K562 (cell line): Measurements from ENCODE around the gene ARFGAP3. TPM values are rescaled to one million over a fixed set of nuclear protein-coding genes. Genes with fewer than 3 reads are reported as not detected.

Source experiments
- ATAC-seq: fragments of 200-7000 bp; cut with Tn5 transposase; 3 replicates; pipeline ENCODE4 v1.9.1; 2020; ENCODE audit warnings: moderate library complexity
- BruUV-seq: library from RNA; stranded (reverse); fragments of 400-500 nt; replicated peaks from 2 replicates; lab custom pipeline; 2021; lab: Mats Ljungman, UMichigan
- CTCF ChIA-PET: fragments of 300-600 bp; formaldehyde crosslinking; extraction: SDS; loops from one replicate; lab custom pipeline; 2021; ENCODE audit warnings: low intra/inter-chr PET ratio; lab: Yijun Ruan, JAX
- POLR2A ChIA-PET: fragments of 300-600, 350-650 bp; sonication (Branson Sonifier 250); formaldehyde crosslinking; extraction: SDS; loops from one replicate; lab custom pipeline; 2021; ENCODE audit warnings: antibody characterized with exemption, inconsistent platforms; lab: Yijun Ruan, JAX
- DNase-seq, 4 experiments: peaks; one replicate each; pipeline versions ENCODE4 v3.0.0 to v3.0.0-alpha.2; 2011 to 2018; ENCODE audit warnings: low spot score in 3 of 4, mixed read lengths in 3 of 4; ENCODE audit errors: extremely low read depth in 1 of 4
- FAIRE-seq: peaks from 2 replicates; lab custom pipeline; 2011; peaks lifted over from hg19 to GRCh38; lab: Jason Lieb, UNC
- H2AFZ ChIP-seq: 2 replicates; pipeline ENCODE4 v1.6.0; 2011; ENCODE audit warnings: low read depth, low read length, control low read depth, inconsistent platforms
- H3K27ac ChIP-seq: fragments of 200-600 bp; 3 replicates; pipeline ENCODE4 v1.8.0; 2011; ENCODE audit warnings: low read depth, mild to moderate bottlenecking, control low read depth, inconsistent platforms, low read length, moderate library complexity, mixed read lengths; ENCODE audit errors: extremely low read depth
- H3K27me3 ChIP-seq, 2 experiments: fragments of 300-600 bp in 1 of 2; 2 replicates in 1 of 2; 3 replicates in 1 of 2; pipeline versions ENCODE4 v1.6.0 to v1.8.0; 2011; ENCODE audit warnings: inconsistent platforms in 2 of 2, low read length in 2 of 2, mild to moderate bottlenecking in 1 of 2, mixed read lengths in 1 of 2, moderate library complexity in 1 of 2; ENCODE audit not compliant: control insufficient read depth in 2 of 2, insufficient read depth in 2 of 2
- H3K36me3 ChIP-seq: fragments of 300-600 bp; 3 replicates; pipeline ENCODE4 v1.8.0; 2011; ENCODE audit warnings: mild to moderate bottlenecking, low read length, inconsistent platforms; ENCODE audit not compliant: control insufficient read depth, insufficient read depth
- H3K4me1 ChIP-seq, 2 experiments: fragments of 200-600 bp in 1 of 2; replicated peaks in 1 of 2; 2 replicates in 1 of 2; 3 replicates in 1 of 2; pipeline versions ENCODE4 v1.5.1 to v1.8.0; 2011; ENCODE audit warnings: inconsistent platforms in 2 of 2, low read length in 2 of 2, mild to moderate bottlenecking in 1 of 2, mixed read lengths in 1 of 2, moderate library complexity in 1 of 2; ENCODE audit not compliant: control insufficient read depth in 2 of 2, insufficient read depth in 2 of 2
- H3K4me2 ChIP-seq: 2 replicates; pipeline ENCODE4 v1.6.1; 2011; ENCODE audit warnings: low read length, control low read depth, inconsistent platforms, mixed read lengths; ENCODE audit not compliant: insufficient read depth
- H3K4me3 ChIP-seq: fragments of 200-600 bp; sonication (generic), shearing (Covaris generic); 2 replicates; pipeline ENCODE4 v1.5.1; 2016; ENCODE audit warnings: control low read depth, inconsistent platforms
- H3K79me2 ChIP-seq: fragments of 200-600 bp; 3 replicates; pipeline ENCODE4 v1.8.0; 2011; ENCODE audit warnings: low read length, inconsistent platforms; ENCODE audit not compliant: control insufficient read depth, insufficient read depth
- H3K9ac ChIP-seq, 2 experiments: 2 replicates each; pipeline versions ENCODE4 v1.6.0 to v1.6.1; 2011; ENCODE audit warnings: low read depth in 2 of 2, low read length in 2 of 2, control low read depth in 1 of 2, inconsistent platforms in 1 of 2, mild to moderate bottlenecking in 1 of 2, mixed read lengths in 1 of 2; ENCODE audit not compliant: insufficient read depth in 1 of 2
- H3K9me1 ChIP-seq: one replicate; pipeline ENCODE4 v1.6.0; 2011; ENCODE audit warnings: inconsistent platforms, mild to moderate bottlenecking, low read length, moderate library complexity; ENCODE audit not compliant: control insufficient read depth, insufficient read depth
- H3K9me3 ChIP-seq: replicated peaks from 2 replicates; pipeline ENCODE4 v1.5.1; 2011; ENCODE audit warnings: low read depth, low read length, inconsistent platforms; ENCODE audit not compliant: control insufficient read depth, insufficient read depth
- H4K20me1 ChIP-seq: replicated peaks from 2 replicates; pipeline ENCODE4 v1.6.1; 2011; ENCODE audit warnings: low read length, inconsistent platforms, mixed read lengths; ENCODE audit not compliant: control insufficient read depth, insufficient read depth
- ARID1B ChIP-seq: fragments of 450-650 bp; IDR thresholded peaks from 2 replicates; pipeline ENCODE4 v1.6.1; 2016; ENCODE audit warnings: antibody characterized with exemption, mild to moderate bottlenecking, inconsistent platforms
- CC2D1A ChIP-seq: fragments of 450-650 bp; IDR thresholded peaks from 2 replicates; pipeline ENCODE4 v1.6.1; 2017; ENCODE audit warnings: mild to moderate bottlenecking
- COPS2 ChIP-seq: fragments of 450-650 bp; conservative IDR thresholded peaks from 2 replicates; pipeline ENCODE4 v1.6.1; 2016; ENCODE audit warnings: mild to moderate bottlenecking, moderate library complexity
- EP300 ChIP-seq: IDR thresholded peaks from 2 replicates; pipeline ENCODE4 v1.6.1; 2012; ENCODE audit warnings: low read length, improper control_type of control experiment
- EP400 ChIP-seq: fragments of 450-650 bp; IDR thresholded peaks from 2 replicates; pipeline ENCODE4 v1.6.1; 2017; ENCODE audit warnings: antibody characterized with exemption, mild to moderate bottlenecking, moderate library complexity
- EWSR1 ChIP-seq: fragments of 450-650 bp; IDR thresholded peaks from 2 replicates; pipeline ENCODE4 v1.6.1; 2018; ENCODE audit warnings: borderline replicate concordance, mild to moderate bottlenecking, low read depth, moderate library complexity; ENCODE audit not compliant: partially characterized antibody
- PTTG1 ChIP-seq: fragments of 450-650 bp; IDR thresholded peaks from 2 replicates; pipeline ENCODE4 v1.6.1; 2016; ENCODE audit warnings: low read depth, mild to moderate bottlenecking, missing genetic modification characterization, missing compliant biosample characterization
- TEAD1 ChIP-seq, 2 experiments: fragments of 450-650 bp in 1 of 2; sonication (generic) in 1 of 2; formaldehyde crosslinking; IDR thresholded peaks; 2 replicates each; pipeline versions ENCODE4 v1.4.0 to v1.8.0; 2020 to 2022; ENCODE audit warnings: mild to moderate bottlenecking in 2 of 2, missing genetic modification reagents in 1 of 2
- ZBTB49 ChIP-seq: sonication (generic); formaldehyde crosslinking; IDR thresholded peaks from 2 replicates; pipeline ENCODE4 v1.8.0; 2022; ENCODE audit warnings: missing genetic modification reagents, mild to moderate bottlenecking, borderline replicate concordance
- ZNF165 ChIP-seq: fragments of 250-450 bp; sonication (Bioruptor Pico); IDR thresholded peaks from 2 replicates; pipeline ENCODE4 v1.4.0; 2020; ENCODE audit warnings: borderline replicate concordance
- WGBS: fragments of 100-300 bp; shearing (Covaris generic); methylation state at CpG from one replicate; pipeline ENCODE4 v1.1.6; 2016; ENCODE audit warnings: low coverage, mixed read lengths; ENCODE audit not compliant: insufficient coverage; ENCODE audit errors: missing lambda C conversion rate; 5-methylcytosine and 5-hydroxymethylcytosine counted together
- in situ Hi-C: fragments of 300-500 bp; cut with MboI; formaldehyde crosslinking; loops from 4 replicates; pipeline ENCODE4 v1.15.0; 2018; ENCODE audit warnings: inconsistent platforms, mixed read lengths
- intact Hi-C: fragments of 100-400 bp; cut with micrococcal nuclease; formaldehyde crosslinking; loops from 2 replicates; pipeline ENCODE4 v1.14.2; 2022
- polyA plus RNA-seq, 8 experiments: library from polyadenylated mRNA; depleted of rRNA in 4 of 8; stranded (reverse) in 5 of 8; unstranded in 3 of 8; fragments of >200 nt; fragmentation: Nextera tagmentation in 2 of 8; fragmentation: Illumina TruSeq in 1 of 8; extraction: Ambion mirVana in 2 of 8; extraction: Trizol in 1 of 8; gene quantifications; 2 replicates each; pipeline versions ENCODE4 v1.2.1 to v1.2.3, GENCODE V29; 2011 to 2014; ENCODE audit warnings: inconsistent platforms in 1 of 8, missing spikeins in 1 of 8
- total RNA-seq, 7 experiments: library from RNA; depleted of rRNA in 6 of 7; stranded (reverse); fragments of >200 nt in 6 of 7; fragmentation: Illumina TruSeq in 2 of 7; extraction: Trizol in 2 of 7; gene quantifications; 2 replicates each; pipeline versions ENCODE4 v1.2.1 to v1.2.3, GENCODE V29; 2011 to 2021; ENCODE audit warnings: low replicate concordance in 1 of 7
- TF ChIP-seq, protein P1 (sequence below): fragments of 450-650 bp; formaldehyde crosslinking; IDR thresholded peaks from 2 replicates; pipeline ENCODE4 v1.4.0; 2022; ENCODE audit warnings: missing genetic modification characterization
- TF ChIP-seq, protein P2 (sequence below), 2 experiments: fragments of 450-650 bp; IDR thresholded peaks; 2 replicates each; pipeline ENCODE4 v1.6.1; 2018; ENCODE audit warnings: mild to moderate bottlenecking in 2 of 2, low read depth in 1 of 2; ENCODE audit not compliant: partially characterized antibody in 2 of 2
- TF ChIP-seq, protein P3 (sequence below), 3 experiments: IDR thresholded peaks in 2 of 3; conservative IDR thresholded peaks in 1 of 3; 2 replicates each; pipeline ENCODE4 v1.5.1; 2011 to 2012; ENCODE audit warnings: low read length in 3 of 3, mild to moderate bottlenecking in 3 of 3, control low read depth in 2 of 3, improper control_type of control experiment in 1 of 3, inconsistent platforms in 1 of 3, low read depth in 1 of 3, mixed read lengths in 1 of 3, moderate library complexity in 1 of 3; ENCODE audit not compliant: insufficient read depth in 2 of 3

ARFGAP3 gene
- total and polyA plus RNA-seq, 9 of the 15 experiments (the other 6 are each of a cell fraction or from before 2014, with no cell fraction given) = 14.2 to 31.9 (median 22.7) TPM

- H2AFZ ChIP-seq = no peak overlapping the region
- H3K9ac ChIP-seq = no peak overlapping the region
- H3K79me2 ChIP-seq = no peaks in the 10 kb centered on the region
- DNase-seq (no peak), FAIRE-seq (no peak), ATAC-seq (no peak)
- no peak overlapping the region for H3K4me3 ChIP-seq
- no peaks in the 10 kb centered on the region for H3K9me3 ChIP-seq
- POLR2A ChIA-PET = no interaction called here
- no peaks in the 10 kb centered on the region for H4K20me1 ChIP-seq
- no peaks in the 10 kb centered on the region for H3K9me1 ChIP-seq
- in situ Hi-C loops (no loop called here), intact Hi-C loops (no loop called here)
- peaks cover 52% of the 10 kb centered on the region; the same call in 2 of the 3 replicates for H3K36me3 ChIP-seq
- no peaks in the 10 kb centered on the region for H3K4me1 ChIP-seq
- H3K27ac ChIP-seq = no peak overlapping the region
- H3K27me3 ChIP-seq = no peaks in the 10 kb centered on the region
- no TSS peak for BruUV-seq
- CTCF ChIA-PET = no interaction called here
- no peak overlapping the region for H3K4me2 ChIP-seq
- 92% methylated on average over 4 of the region's 8 CpGs for WGBS
- TF ChIP-seq EP300 (no peak), ZBTB49 (CRISPR knock-in tag) (no peak), EWSR1 (no peak), ARID1B (no peak), ZNF165 (no peak), COPS2 (no peak), PTTG1 (tag) (no peak), CC2D1A (no peak), EP400 (no peak), TEAD1 (CRISPR knock-in tag; IDR thresholded peaks at IDR 0.05) (no peak)
- TF ChIP-seq, protein P1, sequence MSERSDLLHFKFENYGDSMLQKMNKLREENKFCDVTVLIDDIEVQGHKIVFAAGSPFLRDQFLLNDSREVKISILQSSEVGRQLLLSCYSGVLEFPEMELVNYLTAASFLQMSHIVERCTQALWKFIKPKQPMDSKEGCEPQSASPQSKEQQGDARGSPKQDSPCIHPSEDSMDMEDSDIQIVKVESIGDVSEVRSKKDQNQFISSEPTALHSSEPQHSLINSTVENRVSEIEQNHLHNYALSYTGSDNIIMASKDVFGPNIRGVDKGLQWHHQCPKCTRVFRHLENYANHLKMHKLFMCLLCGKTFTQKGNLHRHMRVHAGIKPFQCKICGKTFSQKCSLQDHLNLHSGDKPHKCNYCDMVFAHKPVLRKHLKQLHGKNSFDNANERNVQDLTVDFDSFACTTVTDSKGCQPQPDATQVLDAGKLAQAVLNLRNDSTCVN (CRISPR knock-in tag) = no peak
- TF ChIP-seq, protein P2, sequence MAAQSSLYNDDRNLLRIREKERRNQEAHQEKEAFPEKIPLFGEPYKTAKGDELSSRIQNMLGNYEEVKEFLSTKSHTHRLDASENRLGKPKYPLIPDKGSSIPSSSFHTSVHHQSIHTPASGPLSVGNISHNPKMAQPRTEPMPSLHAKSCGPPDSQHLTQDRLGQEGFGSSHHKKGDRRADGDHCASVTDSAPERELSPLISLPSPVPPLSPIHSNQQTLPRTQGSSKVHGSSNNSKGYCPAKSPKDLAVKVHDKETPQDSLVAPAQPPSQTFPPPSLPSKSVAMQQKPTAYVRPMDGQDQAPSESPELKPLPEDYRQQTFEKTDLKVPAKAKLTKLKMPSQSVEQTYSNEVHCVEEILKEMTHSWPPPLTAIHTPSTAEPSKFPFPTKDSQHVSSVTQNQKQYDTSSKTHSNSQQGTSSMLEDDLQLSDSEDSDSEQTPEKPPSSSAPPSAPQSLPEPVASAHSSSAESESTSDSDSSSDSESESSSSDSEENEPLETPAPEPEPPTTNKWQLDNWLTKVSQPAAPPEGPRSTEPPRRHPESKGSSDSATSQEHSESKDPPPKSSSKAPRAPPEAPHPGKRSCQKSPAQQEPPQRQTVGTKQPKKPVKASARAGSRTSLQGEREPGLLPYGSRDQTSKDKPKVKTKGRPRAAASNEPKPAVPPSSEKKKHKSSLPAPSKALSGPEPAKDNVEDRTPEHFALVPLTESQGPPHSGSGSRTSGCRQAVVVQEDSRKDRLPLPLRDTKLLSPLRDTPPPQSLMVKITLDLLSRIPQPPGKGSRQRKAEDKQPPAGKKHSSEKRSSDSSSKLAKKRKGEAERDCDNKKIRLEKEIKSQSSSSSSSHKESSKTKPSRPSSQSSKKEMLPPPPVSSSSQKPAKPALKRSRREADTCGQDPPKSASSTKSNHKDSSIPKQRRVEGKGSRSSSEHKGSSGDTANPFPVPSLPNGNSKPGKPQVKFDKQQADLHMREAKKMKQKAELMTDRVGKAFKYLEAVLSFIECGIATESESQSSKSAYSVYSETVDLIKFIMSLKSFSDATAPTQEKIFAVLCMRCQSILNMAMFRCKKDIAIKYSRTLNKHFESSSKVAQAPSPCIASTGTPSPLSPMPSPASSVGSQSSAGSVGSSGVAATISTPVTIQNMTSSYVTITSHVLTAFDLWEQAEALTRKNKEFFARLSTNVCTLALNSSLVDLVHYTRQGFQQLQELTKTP (IDR thresholded peaks at IDR 0.05; ENCODE audit: low read depth in 1 of 2, partially characterized antibody in 2 of 2) = no peak
- TF ChIP-seq, protein P3, sequence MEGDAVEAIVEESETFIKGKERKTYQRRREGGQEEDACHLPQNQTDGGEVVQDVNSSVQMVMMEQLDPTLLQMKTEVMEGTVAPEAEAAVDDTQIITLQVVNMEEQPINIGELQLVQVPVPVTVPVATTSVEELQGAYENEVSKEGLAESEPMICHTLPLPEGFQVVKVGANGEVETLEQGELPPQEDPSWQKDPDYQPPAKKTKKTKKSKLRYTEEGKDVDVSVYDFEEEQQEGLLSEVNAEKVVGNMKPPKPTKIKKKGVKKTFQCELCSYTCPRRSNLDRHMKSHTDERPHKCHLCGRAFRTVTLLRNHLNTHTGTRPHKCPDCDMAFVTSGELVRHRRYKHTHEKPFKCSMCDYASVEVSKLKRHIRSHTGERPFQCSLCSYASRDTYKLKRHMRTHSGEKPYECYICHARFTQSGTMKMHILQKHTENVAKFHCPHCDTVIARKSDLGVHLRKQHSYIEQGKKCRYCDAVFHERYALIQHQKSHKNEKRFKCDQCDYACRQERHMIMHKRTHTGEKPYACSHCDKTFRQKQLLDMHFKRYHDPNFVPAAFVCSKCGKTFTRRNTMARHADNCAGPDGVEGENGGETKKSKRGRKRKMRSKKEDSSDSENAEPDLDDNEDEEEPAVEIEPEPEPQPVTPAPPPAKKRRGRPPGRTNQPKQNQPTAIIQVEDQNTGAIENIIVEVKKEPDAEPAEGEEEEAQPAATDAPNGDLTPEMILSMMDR (IDR thresholded peaks at IDR 0.05 in 2 of 3, conservative IDR thresholded peaks at IDR 0.05 in 1 of 3; ENCODE audit: insufficient read depth in 2 of 3, low read depth in 1 of 3, low read length in 3 of 3) = 0 out of 6 replicates have a peak, but pooled peaks of 2 of the 3 experiments have one; percentile 4 to 22
These were observed 23.7 kb upstream of the ARFGAP3 start for GRCh38 chr22:42880815-42881214.
